WTC11 (cell line): ENCODE results near the gene COL25A1. TPM values are rescaled to one million over a fixed set of nuclear protein-coding genes. Genes with fewer than 3 reads are reported as not detected.

Experiments
- ATAC-seq: fragments of 200-7000 bp; cut with Tn5 transposase; 2 replicates; pipeline ENCODE4 v1.10.0; 2021; ENCODE audit warnings: mild to moderate bottlenecking, moderate library complexity
- CTCF ChIA-PET: fragments of 300-600 bp; sonication (Branson Sonifier 250); formaldehyde crosslinking; loops from one replicate; lab custom pipeline; 2021; ENCODE audit warnings: antibody characterized with exemption; lab: Charles Lee
- POLR2A ChIA-PET: fragments of 350-600 bp; sonication (Branson Sonifier 250); formaldehyde crosslinking; loops from one replicate; lab custom pipeline; 2021; ENCODE audit warnings: antibody characterized with exemption; lab: Charles Lee
- DNase-seq: peaks from one replicate; pipeline ENCODE4 v3.0.0; 2021; ENCODE audit warnings: low spot score
- H3K27ac Mint-ChIP-seq: 2 replicates; pipeline ENCODE4 v1.8.0; 2021; ENCODE audit warnings: mixed read lengths
- H3K27me3 Mint-ChIP-seq: 2 replicates; pipeline ENCODE4 v1.8.0; 2021; ENCODE audit warnings: low read depth, mild to moderate bottlenecking, moderate library complexity, mixed read lengths
- H3K36me3 Mint-ChIP-seq: 2 replicates; pipeline ENCODE4 v1.8.0; 2021; ENCODE audit warnings: mixed read lengths
- H3K4me1 Mint-ChIP-seq: 2 replicates; pipeline ENCODE4 v1.8.0; 2022; ENCODE audit warnings: mixed read lengths
- H3K4me3 Mint-ChIP-seq: 2 replicates; pipeline ENCODE4 v1.8.0; 2021; ENCODE audit warnings: mild to moderate bottlenecking, moderate library complexity, mixed read lengths
- H3K9me3 Mint-ChIP-seq: 2 replicates; pipeline ENCODE4 v1.8.0; 2021; ENCODE audit warnings: mixed read lengths
- CBFB ChIP-seq: sonication (generic); formaldehyde crosslinking; IDR thresholded peaks from 2 replicates; pipeline ENCODE4 v1.8.1; 2022; ENCODE audit warnings: mild to moderate bottlenecking, low read depth, missing genetic modification reagents
- EMX1 ChIP-seq: fragments of 250-450 bp; sonication (Bioruptor Pico); IDR thresholded peaks from 2 replicates; pipeline ENCODE4 v1.8.0; 2021; ENCODE audit warnings: mild to moderate bottlenecking
- HMGA2 ChIP-seq: fragments of 250-450 bp; sonication (Bioruptor Pico); IDR thresholded peaks from 2 replicates; pipeline ENCODE4 v1.4.0; 2021; ENCODE audit warnings: mild to moderate bottlenecking, moderate library complexity
- IRF2 ChIP-seq: sonication (generic); formaldehyde crosslinking; IDR thresholded peaks from 2 replicates; pipeline ENCODE4 v1.8.0; 2022; ENCODE audit warnings: low read depth, missing genetic modification reagents, borderline replicate concordance
- JUN ChIP-seq: sonication (generic); formaldehyde crosslinking; IDR thresholded peaks from 2 replicates; pipeline ENCODE4 v1.8.0; 2023; ENCODE audit warnings: mild to moderate bottlenecking, missing genetic modification reagents
- KAT7 ChIP-seq: sonication (generic); formaldehyde crosslinking; IDR thresholded peaks from 2 replicates; pipeline ENCODE4 v1.8.1; 2023; ENCODE audit warnings: missing genetic modification reagents, mild to moderate bottlenecking, borderline replicate concordance
- MYBL2 ChIP-seq: sonication (generic); formaldehyde crosslinking; IDR thresholded peaks from 2 replicates; pipeline ENCODE4 v1.8.1; 2023; ENCODE audit warnings: mild to moderate bottlenecking, moderate library complexity, missing genetic modification reagents
- NFATC4 ChIP-seq: fragments of 250-450 bp; sonication (Bioruptor Pico); IDR thresholded peaks from 2 replicates; pipeline ENCODE4 v1.9.0; 2021; ENCODE audit warnings: mild to moderate bottlenecking
- NFE2L1 ChIP-seq: sonication (generic); formaldehyde crosslinking; IDR thresholded peaks from 2 replicates; pipeline ENCODE4 v1.8.1; 2023; ENCODE audit warnings: missing genetic modification reagents
- NR1H2 ChIP-seq: sonication (generic); formaldehyde crosslinking; IDR thresholded peaks from 2 replicates; pipeline ENCODE4 v1.9.0; 2021; ENCODE audit warnings: mild to moderate bottlenecking, moderate library complexity, missing genetic modification reagents
- OVOL2 ChIP-seq: fragments of 250-450 bp; sonication (Bioruptor Pico); IDR thresholded peaks from 2 replicates; pipeline ENCODE4 v1.9.0; 2021; ENCODE audit warnings: mild to moderate bottlenecking, borderline replicate concordance
- PRRX2 ChIP-seq: fragments of 250-450 bp; sonication (Bioruptor Pico); IDR thresholded peaks from 2 replicates; pipeline ENCODE4 v1.8.0; 2021; ENCODE audit warnings: mild to moderate bottlenecking
- SMAD3 ChIP-seq: sonication (generic); formaldehyde crosslinking; IDR thresholded peaks from 2 replicates; pipeline ENCODE4 v1.8.0; 2022; ENCODE audit warnings: missing genetic modification reagents, mild to moderate bottlenecking, borderline replicate concordance
- TEAD1 ChIP-seq: sonication (generic); formaldehyde crosslinking; IDR thresholded peaks from 2 replicates; pipeline ENCODE4 v1.8.0; 2022; ENCODE audit warnings: mild to moderate bottlenecking, missing genetic modification reagents
- TEAD4 ChIP-seq: sonication (generic); formaldehyde crosslinking; IDR thresholded peaks from 2 replicates; pipeline ENCODE4 v1.8.0; 2022; ENCODE audit warnings: mild to moderate bottlenecking, missing genetic modification reagents
- TP53 ChIP-seq: sonication (generic); formaldehyde crosslinking; IDR thresholded peaks from 2 replicates; pipeline ENCODE4 v1.8.1; 2023; ENCODE audit warnings: mild to moderate bottlenecking, missing genetic modification reagents
- ZNF396 ChIP-seq: fragments of 250-450 bp; sonication (Bioruptor Pico); IDR thresholded peaks from 2 replicates; pipeline ENCODE4 v1.8.0; 2021; ENCODE audit warnings: mild to moderate bottlenecking, moderate library complexity, borderline replicate concordance
- ZNF423 ChIP-seq: fragments of 250-450 bp; sonication (Bioruptor Pico); IDR thresholded peaks from 2 replicates; pipeline ENCODE4 v2.1.2; 2022; ENCODE audit warnings: mild to moderate bottlenecking, moderate library complexity
- total RNA-seq: library from RNA; stranded (reverse); gene quantifications from 3 replicates; pipeline ENCODE4 v1.2.3, GENCODE V29; 2021
- TF ChIP-seq, protein P1 (sequence below): fragments of 200-600 bp; IDR thresholded peaks from 2 replicates; pipeline ENCODE4 v1.8.0; 2022; ENCODE audit warnings: antibody characterized with exemption
- TF ChIP-seq, protein P2 (sequence below): fragments of 250-450 bp; sonication (Bioruptor Pico); IDR thresholded peaks from 2 replicates; pipeline ENCODE4 v1.9.0; 2021; ENCODE audit warnings: mild to moderate bottlenecking
- TF ChIP-seq, protein P3 (sequence below): sonication (generic); formaldehyde crosslinking; IDR thresholded peaks from 2 replicates; pipeline ENCODE4 v1.8.1; 2022; ENCODE audit warnings: mild to moderate bottlenecking, missing genetic modification reagents, moderate library complexity, borderline replicate concordance
- TF ChIP-seq, protein P4 (sequence below): sonication (generic); formaldehyde crosslinking; IDR thresholded peaks from 2 replicates; pipeline ENCODE4 v1.8.0; 2023; ENCODE audit warnings: mild to moderate bottlenecking, missing genetic modification reagents

COL25A1 gene
- total RNA-seq, 1 experiment from 2014 or later, result 6.6 TPM

DNA sequence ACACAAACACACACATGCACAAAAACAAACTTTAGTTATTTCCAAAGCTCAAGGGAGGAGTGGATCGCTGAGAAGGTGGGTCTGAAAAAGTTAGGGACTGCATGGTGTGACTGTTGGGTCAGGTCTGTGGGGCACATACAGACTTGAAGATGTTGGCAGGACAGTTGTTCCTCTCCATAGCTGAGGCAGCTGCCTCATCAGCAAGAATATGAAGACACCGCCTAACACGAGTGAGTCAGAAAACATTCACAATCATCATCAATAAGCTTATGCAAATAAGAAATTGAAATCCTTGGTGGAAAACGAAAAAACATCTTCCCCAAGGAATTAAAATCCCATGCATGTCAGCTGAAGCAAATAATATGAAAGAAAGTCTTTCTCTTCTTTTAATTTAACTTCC lies 148.0 kb downstream of the COL25A1 start:
- H3K4me3 Mint-ChIP-seq, result no peak overlapping the region
- H3K27ac Mint-ChIP-seq, result no peak overlapping the region
- no peaks in the 10 kb centered on the region for H3K27me3 Mint-ChIP-seq
- no peak for ATAC-seq
- H3K9me3 Mint-ChIP-seq, result no peaks in the 10 kb centered on the region
- POLR2A ChIA-PET, result no interaction called here
- TF ChIP-seq TEAD4 (CRISPR knock-in tag), result no peak
- TF ChIP-seq TP53 (CRISPR knock-in tag), result no peak
- no peak for TF ChIP-seq ZNF396 (CRISPR knock-in tag)
- TF ChIP-seq CBFB (CRISPR knock-in tag), result no peak
- TF ChIP-seq HMGA2, result no peak
- no peaks in the 10 kb centered on the region for H3K4me1 Mint-ChIP-seq
- H3K36me3 Mint-ChIP-seq, result no peaks in the 10 kb centered on the region
- DNase-seq, result no peak
- CTCF ChIA-PET, result interaction anchor here (0.9 kb wide), 1 partner anchor 139 kb away, joined by 3 read pairs; no protein-coding TSS in a partner anchor

DNA sequence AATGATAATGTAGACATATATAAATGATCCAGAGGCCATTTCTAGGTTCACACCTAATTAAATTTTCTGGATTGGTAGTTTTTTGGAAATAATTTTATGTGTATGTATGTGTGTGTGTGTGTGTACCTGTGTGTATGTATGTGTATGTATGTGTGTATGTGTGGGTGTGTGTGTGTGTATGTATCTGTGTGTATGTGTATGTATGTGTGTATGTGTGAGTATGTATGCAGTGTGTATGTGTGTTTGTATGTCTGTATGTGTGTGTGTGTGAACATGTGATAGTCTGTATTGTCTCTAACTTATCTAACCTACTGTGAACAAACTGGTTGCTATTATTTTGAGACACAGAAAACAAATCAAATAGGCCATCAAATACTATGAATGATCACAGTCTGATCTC lies 152.6 kb downstream of the COL25A1 start:
- TF ChIP-seq, protein P1, sequence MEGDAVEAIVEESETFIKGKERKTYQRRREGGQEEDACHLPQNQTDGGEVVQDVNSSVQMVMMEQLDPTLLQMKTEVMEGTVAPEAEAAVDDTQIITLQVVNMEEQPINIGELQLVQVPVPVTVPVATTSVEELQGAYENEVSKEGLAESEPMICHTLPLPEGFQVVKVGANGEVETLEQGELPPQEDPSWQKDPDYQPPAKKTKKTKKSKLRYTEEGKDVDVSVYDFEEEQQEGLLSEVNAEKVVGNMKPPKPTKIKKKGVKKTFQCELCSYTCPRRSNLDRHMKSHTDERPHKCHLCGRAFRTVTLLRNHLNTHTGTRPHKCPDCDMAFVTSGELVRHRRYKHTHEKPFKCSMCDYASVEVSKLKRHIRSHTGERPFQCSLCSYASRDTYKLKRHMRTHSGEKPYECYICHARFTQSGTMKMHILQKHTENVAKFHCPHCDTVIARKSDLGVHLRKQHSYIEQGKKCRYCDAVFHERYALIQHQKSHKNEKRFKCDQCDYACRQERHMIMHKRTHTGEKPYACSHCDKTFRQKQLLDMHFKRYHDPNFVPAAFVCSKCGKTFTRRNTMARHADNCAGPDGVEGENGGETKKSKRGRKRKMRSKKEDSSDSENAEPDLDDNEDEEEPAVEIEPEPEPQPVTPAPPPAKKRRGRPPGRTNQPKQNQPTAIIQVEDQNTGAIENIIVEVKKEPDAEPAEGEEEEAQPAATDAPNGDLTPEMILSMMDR, result no peak
- TF ChIP-seq PRRX2 (CRISPR knock-in tag), result no peak
- TF ChIP-seq SMAD3 (CRISPR knock-in tag), result no peak
- TF ChIP-seq ZNF396 (CRISPR knock-in tag), result no peak
- no peak for TF ChIP-seq OVOL2 (CRISPR knock-in tag)
- TF ChIP-seq EMX1 (CRISPR knock-in tag), result no peak
- no peak for TF ChIP-seq ZNF423 (CRISPR knock-in tag)
- TF ChIP-seq MYBL2, result no peak
- TF ChIP-seq NFE2L1 (CRISPR knock-in tag), result no peak
- no peak for TF ChIP-seq KAT7 (CRISPR knock-in tag)
- TF ChIP-seq, protein P2, sequence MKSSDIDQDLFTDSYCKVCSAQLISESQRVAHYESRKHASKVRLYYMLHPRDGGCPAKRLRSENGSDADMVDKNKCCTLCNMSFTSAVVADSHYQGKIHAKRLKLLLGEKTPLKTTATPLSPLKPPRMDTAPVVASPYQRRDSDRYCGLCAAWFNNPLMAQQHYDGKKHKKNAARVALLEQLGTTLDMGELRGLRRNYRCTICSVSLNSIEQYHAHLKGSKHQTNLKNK (CRISPR knock-in tag), result no peak
- TF ChIP-seq, protein P3, sequence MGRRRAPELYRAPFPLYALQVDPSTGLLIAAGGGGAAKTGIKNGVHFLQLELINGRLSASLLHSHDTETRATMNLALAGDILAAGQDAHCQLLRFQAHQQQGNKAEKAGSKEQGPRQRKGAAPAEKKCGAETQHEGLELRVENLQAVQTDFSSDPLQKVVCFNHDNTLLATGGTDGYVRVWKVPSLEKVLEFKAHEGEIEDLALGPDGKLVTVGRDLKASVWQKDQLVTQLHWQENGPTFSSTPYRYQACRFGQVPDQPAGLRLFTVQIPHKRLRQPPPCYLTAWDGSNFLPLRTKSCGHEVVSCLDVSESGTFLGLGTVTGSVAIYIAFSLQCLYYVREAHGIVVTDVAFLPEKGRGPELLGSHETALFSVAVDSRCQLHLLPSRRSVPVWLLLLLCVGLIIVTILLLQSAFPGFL, result no peak
- TF ChIP-seq, protein P4, sequence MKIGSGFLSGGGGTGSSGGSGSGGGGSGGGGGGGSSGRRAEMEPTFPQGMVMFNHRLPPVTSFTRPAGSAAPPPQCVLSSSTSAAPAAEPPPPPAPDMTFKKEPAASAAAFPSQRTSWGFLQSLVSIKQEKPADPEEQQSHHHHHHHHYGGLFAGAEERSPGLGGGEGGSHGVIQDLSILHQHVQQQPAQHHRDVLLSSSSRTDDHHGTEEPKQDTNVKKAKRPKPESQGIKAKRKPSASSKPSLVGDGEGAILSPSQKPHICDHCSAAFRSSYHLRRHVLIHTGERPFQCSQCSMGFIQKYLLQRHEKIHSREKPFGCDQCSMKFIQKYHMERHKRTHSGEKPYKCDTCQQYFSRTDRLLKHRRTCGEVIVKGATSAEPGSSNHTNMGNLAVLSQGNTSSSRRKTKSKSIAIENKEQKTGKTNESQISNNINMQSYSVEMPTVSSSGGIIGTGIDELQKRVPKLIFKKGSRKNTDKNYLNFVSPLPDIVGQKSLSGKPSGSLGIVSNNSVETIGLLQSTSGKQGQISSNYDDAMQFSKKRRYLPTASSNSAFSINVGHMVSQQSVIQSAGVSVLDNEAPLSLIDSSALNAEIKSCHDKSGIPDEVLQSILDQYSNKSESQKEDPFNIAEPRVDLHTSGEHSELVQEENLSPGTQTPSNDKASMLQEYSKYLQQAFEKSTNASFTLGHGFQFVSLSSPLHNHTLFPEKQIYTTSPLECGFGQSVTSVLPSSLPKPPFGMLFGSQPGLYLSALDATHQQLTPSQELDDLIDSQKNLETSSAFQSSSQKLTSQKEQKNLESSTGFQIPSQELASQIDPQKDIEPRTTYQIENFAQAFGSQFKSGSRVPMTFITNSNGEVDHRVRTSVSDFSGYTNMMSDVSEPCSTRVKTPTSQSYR (CRISPR knock-in tag), result no peak
- no peak for TF ChIP-seq IRF2 (CRISPR knock-in tag)
- no peak for TF ChIP-seq JUN (CRISPR knock-in tag)
- no peak for TF ChIP-seq NFATC4
- TF ChIP-seq HMGA2, result no peak
- no peak for TF ChIP-seq NR1H2
- no peak for TF ChIP-seq TEAD1 (CRISPR knock-in tag)
- H3K4me3 Mint-ChIP-seq, result no peak overlapping the region
- H3K27ac Mint-ChIP-seq, result no peak overlapping the region
- no peaks in the 10 kb centered on the region for H3K36me3 Mint-ChIP-seq
- no peaks in the 10 kb centered on the region for H3K9me3 Mint-ChIP-seq
- H3K4me1 Mint-ChIP-seq, result peaks cover 22% of the 10 kb centered on the region
- CTCF ChIA-PET, result no interaction called here
- DNase-seq, result no peak
- H3K27me3 Mint-ChIP-seq, result no peaks in the 10 kb centered on the region
- no peak for ATAC-seq
- POLR2A ChIA-PET, result no interaction called here
